Parathyroid adenoma (tissue), 2 donors: ENCODE results near the gene HLA-DMB.

Experiments
- H2AFZ ChIP-seq: fragments of 300-600 bp; sonication (generic); one replicate; pipeline ENCODE4 v1.7.0; 2017; ENCODE audit warnings: antibody characterized with exemption, mild to moderate bottlenecking
- H3K27ac ChIP-seq: fragments of 300-600 bp; sonication (generic); one replicate; pipeline ENCODE4 v1.7.0; 2017
- H3K27me3 ChIP-seq: fragments of 300-600 bp; sonication (generic); one replicate; pipeline ENCODE4 v1.7.0; 2017; ENCODE audit warnings: low read length; ENCODE audit not compliant: control insufficient read depth, insufficient read depth
- H3K36me3 ChIP-seq: fragments of 300-600 bp; sonication (generic); one replicate; pipeline ENCODE4 v1.7.0; 2017; ENCODE audit warnings: low read length; ENCODE audit not compliant: control insufficient read depth, insufficient read depth
- H3K4me1 ChIP-seq: fragments of 300-600 bp; sonication (generic); one replicate; pipeline ENCODE4 v1.7.0; 2017; ENCODE audit warnings: control low read depth
- H3K4me2 ChIP-seq: fragments of 300-600 bp; sonication (generic); one replicate; pipeline ENCODE4 v1.7.0; 2017; ENCODE audit warnings: low read length
- H3K4me3 ChIP-seq: fragments of 300-600 bp; sonication (generic); one replicate; pipeline ENCODE4 v1.7.0; 2017; ENCODE audit warnings: low read depth, low read length
- H3K79me2 ChIP-seq: fragments of 300-600 bp; sonication (generic); one replicate; pipeline ENCODE4 v1.7.0; 2017; ENCODE audit warnings: control low read depth
- H3K9ac ChIP-seq: fragments of 300-600 bp; sonication (generic); one replicate; pipeline ENCODE4 v1.7.0; 2017; ENCODE audit warnings: mild to moderate bottlenecking
- H3K9me3 ChIP-seq: fragments of 300-600 bp; sonication (generic); one replicate; pipeline ENCODE4 v1.7.0; 2017; ENCODE audit warnings: low read length; ENCODE audit not compliant: control insufficient read depth
- TF ChIP-seq, protein P1 (sequence below): fragments of 300-600 bp; sonication (generic); IDR thresholded peaks from one replicate; pipeline ENCODE4 v1.7.0; 2017; ENCODE audit warnings: antibody characterized with exemption, mild to moderate bottlenecking
- donor health status: primary hyperparathyroidism.

Gene HLA-DMB

DNA sequence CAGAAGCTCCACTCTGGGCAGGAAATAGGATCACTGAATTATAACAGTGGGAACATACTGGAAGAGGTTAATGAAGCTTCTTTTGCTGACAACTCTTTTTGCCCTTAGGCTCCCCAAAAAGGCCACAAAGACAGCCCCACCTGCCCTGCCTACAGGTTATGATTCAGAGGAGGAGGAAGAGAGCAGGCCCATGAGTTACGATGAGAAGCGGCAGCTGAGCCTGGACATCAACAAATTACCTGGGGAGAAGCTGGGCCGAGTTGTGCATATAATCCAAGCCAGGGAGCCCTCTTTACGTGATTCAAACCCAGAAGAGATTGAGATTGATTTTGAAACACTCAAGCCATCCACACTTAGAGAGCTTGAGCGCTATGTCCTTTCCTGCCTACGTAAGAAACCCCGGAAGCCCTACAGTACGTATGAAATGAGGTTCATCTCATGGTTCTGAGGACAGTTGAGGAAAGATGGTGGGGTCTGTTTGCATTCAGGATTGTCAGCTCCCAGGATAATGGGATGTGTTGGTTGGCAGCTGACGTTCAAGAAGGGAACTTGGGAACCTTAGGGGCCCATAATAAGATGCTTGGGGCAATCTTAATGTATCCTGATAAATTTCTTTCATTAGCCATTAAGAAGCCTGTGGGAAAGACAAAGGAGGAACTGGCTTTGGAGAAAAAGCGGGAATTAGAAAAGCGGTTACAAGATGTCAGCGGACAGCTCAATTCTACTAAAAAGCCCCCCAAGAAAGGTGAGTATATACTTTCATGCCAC is 39.1 kb upstream of the HLA-DMB start:
- Histone ChIP-seq H3K9ac (no peak overlapping the region), H3K4me2 (no peak overlapping the region), H3K4me3 (no peak overlapping the region), H3K36me3 (peaks cover 2% of the 10 kb centered on the region), H3K4me1 (peaks cover 11% of the 10 kb centered on the region), H3K9me3 (no peaks in the 10 kb centered on the region), H3K27me3 (no peaks in the 10 kb centered on the region), H3K27ac (no peak overlapping the region), H3K79me2 (peaks cover 10% of the 10 kb centered on the region), H2AFZ (no peak overlapping the region)
- TF ChIP-seq, protein P1, sequence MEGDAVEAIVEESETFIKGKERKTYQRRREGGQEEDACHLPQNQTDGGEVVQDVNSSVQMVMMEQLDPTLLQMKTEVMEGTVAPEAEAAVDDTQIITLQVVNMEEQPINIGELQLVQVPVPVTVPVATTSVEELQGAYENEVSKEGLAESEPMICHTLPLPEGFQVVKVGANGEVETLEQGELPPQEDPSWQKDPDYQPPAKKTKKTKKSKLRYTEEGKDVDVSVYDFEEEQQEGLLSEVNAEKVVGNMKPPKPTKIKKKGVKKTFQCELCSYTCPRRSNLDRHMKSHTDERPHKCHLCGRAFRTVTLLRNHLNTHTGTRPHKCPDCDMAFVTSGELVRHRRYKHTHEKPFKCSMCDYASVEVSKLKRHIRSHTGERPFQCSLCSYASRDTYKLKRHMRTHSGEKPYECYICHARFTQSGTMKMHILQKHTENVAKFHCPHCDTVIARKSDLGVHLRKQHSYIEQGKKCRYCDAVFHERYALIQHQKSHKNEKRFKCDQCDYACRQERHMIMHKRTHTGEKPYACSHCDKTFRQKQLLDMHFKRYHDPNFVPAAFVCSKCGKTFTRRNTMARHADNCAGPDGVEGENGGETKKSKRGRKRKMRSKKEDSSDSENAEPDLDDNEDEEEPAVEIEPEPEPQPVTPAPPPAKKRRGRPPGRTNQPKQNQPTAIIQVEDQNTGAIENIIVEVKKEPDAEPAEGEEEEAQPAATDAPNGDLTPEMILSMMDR, result no peak

DNA sequence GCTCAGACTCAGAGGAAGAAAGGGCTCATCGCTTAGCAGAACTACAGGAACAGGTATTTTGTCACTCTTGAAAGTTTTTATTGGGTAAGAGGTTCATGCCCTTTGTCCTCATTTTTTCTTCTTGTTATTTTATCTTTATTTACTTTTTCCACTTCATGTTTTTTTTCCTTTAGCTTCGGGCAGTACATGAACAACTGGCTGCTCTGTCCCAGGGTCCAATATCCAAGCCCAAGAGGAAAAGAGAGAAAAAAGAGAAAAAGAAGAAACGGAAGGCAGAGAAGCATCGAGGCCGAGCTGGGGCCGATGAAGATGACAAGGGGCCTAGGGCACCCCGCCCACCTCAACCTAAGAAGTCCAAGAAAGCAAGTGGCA is 37.1 kb upstream of the HLA-DMB start:
- H3K4me1 ChIP-seq, result peaks cover 15% of the 10 kb centered on the region

DNA sequence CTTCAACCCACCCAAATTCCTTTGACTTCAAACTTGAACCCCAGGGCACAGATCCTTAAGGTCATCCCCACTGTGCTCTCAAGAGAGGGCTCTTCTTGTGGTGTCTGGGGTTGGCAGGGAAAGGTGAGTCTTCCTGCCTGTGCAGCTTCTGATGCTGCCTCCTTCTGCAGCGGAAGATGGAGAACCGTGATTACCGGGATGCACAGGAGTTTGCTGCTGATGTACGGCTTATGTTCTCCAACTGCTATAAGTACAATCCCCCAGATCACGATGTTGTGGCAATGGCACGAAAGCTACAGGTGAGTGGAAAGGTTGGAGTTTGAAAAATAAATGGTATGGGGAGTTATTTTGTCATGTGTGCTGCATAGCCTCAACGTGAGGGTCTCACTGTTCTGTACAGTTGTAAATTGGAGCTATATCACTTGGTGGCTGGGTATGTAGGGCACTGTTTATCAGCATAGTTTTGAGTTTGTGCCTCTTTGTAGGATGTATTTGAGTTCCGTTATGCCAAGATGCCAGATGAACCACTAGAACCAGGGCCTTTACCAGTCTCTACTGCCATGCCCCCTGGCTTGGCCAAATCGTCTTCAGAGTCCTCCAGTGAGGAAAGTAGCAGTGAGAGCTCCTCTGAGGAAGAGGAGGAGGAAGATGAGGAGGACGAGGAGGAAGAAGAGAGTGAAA is 36.6 kb upstream of the HLA-DMB start:
- Histone ChIP-seq H3K27ac (no peak overlapping the region), H3K4me1 (peaks cover 15% of the 10 kb centered on the region)

More for the DNA sequence above, 37.1 kb upstream of the HLA-DMB start:
- Histone ChIP-seq H2AFZ (no peak overlapping the region), H3K4me2 (no peak overlapping the region), H3K36me3 (peaks cover 2% of the 10 kb centered on the region), H3K9ac (no peak overlapping the region), H3K4me3 (no peak overlapping the region), H3K9me3 (no peaks in the 10 kb centered on the region), H3K27ac (no peak overlapping the region), H3K27me3 (no peaks in the 10 kb centered on the region), H3K79me2 (peaks cover 27% of the 10 kb centered on the region)
- TF ChIP-seq, protein P1, result no peak

DNA sequence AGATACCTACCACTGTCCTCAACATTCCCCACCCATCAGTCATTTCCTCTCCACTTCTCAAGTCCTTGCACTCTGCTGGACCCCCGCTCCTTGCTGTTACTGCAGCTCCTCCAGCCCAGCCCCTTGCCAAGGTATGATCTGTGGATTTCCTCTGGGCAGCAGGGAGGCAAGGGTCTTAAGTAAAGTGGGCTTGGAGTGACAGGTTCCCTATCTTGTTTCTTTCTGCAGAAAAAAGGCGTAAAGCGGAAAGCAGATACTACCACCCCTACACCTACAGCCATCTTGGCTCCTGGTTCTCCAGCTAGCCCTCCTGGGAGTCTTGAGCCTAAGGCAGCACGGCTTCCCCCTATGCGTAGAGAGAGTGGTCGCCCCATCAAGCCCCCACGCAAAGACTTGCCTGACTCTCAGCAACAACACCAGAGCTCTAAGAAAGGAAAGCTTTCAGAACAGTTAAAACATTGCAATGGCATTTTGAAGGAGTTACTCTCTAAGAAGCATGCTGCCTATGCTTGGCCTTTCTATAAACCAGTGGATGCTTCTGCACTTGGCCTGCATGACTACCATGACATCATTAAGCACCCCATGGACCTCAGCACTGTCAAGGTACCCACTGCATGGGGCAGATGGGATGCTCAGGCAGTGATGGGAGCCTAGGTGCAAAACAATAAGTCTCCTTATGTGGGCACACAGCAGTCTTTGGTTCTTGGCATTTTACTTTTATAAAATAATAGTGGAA is 35.7 kb upstream of the HLA-DMB start:
- H3K27me3 ChIP-seq, result no peaks in the 10 kb centered on the region
- peaks cover 15% of the 10 kb centered on the region for H3K4me1 ChIP-seq
- H3K79me2 ChIP-seq, result peaks cover 35% of the 10 kb centered on the region
- H3K9ac ChIP-seq, result no peak overlapping the region
- no peak overlapping the region for H2AFZ ChIP-seq
- no peak overlapping the region for H3K4me2 ChIP-seq
- TF ChIP-seq, protein P1, result no peak
- no peak overlapping the region for H3K27ac ChIP-seq
- no peaks in the 10 kb centered on the region for H3K9me3 ChIP-seq
- H3K36me3 ChIP-seq, result peaks cover 2% of the 10 kb centered on the region
- H3K4me3 ChIP-seq, result no peak overlapping the region

More for the DNA sequence above, 36.6 kb upstream of the HLA-DMB start:
- no peak overlapping the region for H3K4me2 ChIP-seq
- TF ChIP-seq, protein P1, result no peak
- no peak overlapping the region for H3K9ac ChIP-seq
- H2AFZ ChIP-seq, result no peak overlapping the region
- H3K4me3 ChIP-seq, result no peak overlapping the region
- H3K36me3 ChIP-seq, result peaks cover 2% of the 10 kb centered on the region
- no peaks in the 10 kb centered on the region for H3K9me3 ChIP-seq
- peaks cover 32% of the 10 kb centered on the region for H3K79me2 ChIP-seq
- no peaks in the 10 kb centered on the region for H3K27me3 ChIP-seq
